Prostate gland (tissue), 2 donors: ENCODE results near the gene RPUSD4.

Source experiments
- CTCF ChIP-seq, 4 experiments: fragments of 200-600 bp in 2 of 4; fragments of 450-650 bp in 2 of 4; sonication (generic) in 2 of 4; IDR thresholded peaks; 1 replicate in 3 of 4; 2 replicates in 1 of 4; pipeline ENCODE4 v1.5.1; 2016 to 2019; ENCODE audit warnings: antibody characterized with exemption in 4 of 4, mild to moderate bottlenecking in 2 of 4, moderate library complexity in 2 of 4
- POLR2A ChIP-seq: fragments of 450-650 bp; IDR thresholded peaks from one replicate; pipeline ENCODE4 v1.6.1; 2016; ENCODE audit warnings: antibody characterized with exemption, mild to moderate bottlenecking
- POLR2AphosphoS5 ChIP-seq: sonication (generic); formaldehyde crosslinking; IDR thresholded peaks from one replicate; pipeline ENCODE4 v1.6.1; 2017; ENCODE audit warnings: antibody characterized with exemption

- TF ChIP-seq CTCF (IDR thresholded peaks at IDR 0.05) (no peak), POLR2A (peak; percentile 84), POLR2AphosphoS5 (peak; percentile 98)
Observed at GRCh38 chr11:126211236-126212088, at the start of gene RPUSD4, which contains the start of gene FAM118B.
